Thyroid gland (tissue), 4 donors: ENCODE measurements around the gene SF1.

Source experiments
- POLR2A ChIP-seq, 2 donors: fragments of 450-650 bp; IDR thresholded peaks; one replicate each; pipeline ENCODE4 v1.6.1; 2017; ENCODE audit warnings: antibody characterized with exemption in 2 of 2, mild to moderate bottlenecking in 2 of 2, moderate library complexity in 1 of 2
- TF ChIP-seq, protein P1 (sequence below), 6 experiments: fragments of 200-600 bp in 3 of 6; fragments of 450-650 bp in 3 of 6; sonication (generic) in 3 of 6; IDR thresholded peaks; one replicate each; pipeline ENCODE4 v1.5.1; 2016 to 2019; ENCODE audit warnings: antibody characterized with exemption in 6 of 6, mild to moderate bottlenecking in 2 of 6, inconsistent platforms in 1 of 6, moderate library complexity in 1 of 6

DNA sequence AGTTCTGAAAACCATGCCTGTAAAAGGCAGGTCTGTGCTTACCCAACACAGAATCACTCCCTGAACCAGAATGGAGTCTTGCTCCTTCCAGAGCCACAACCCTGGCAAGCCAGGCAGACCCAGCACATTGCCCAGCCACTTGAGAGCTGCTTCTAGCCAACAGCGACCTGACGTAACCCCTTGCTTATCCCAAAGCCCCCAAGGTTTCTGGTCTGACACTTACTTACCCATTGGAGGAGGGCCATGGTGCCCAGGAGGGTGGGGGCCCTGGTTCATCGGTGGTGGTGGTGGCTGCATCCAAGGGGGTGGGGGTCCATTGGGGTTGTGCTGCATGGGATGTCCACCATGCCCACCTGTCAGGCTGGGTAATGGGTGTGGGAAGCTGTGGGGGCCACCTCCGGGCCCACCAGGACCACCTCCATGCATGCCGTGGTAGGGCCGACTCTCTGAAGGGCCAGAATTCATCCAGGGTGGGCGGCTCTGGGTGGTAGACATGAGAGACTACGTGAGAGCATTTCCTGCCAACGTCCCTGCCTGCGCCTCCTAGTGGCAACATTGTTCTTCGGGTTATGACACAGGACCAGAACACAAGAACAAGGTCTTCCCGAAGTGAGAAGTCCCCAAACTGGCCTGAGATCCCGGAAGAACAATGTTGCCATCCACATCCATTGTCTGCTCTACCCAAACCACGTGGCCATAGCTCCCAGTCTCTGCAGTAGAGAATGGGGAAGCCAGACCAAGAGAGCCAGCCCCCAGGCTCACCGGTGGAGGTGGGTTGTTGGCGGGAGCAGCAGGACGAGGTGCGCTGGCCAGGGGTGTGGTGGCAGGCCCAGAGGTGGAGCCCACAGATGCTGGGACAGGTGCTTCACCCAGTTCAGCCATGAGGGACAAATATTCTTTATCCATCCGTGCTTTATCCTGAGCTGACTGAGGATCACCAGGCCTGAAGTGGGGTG is 10.7 kb downstream of the SF1 start:
- TF ChIP-seq, protein P1, sequence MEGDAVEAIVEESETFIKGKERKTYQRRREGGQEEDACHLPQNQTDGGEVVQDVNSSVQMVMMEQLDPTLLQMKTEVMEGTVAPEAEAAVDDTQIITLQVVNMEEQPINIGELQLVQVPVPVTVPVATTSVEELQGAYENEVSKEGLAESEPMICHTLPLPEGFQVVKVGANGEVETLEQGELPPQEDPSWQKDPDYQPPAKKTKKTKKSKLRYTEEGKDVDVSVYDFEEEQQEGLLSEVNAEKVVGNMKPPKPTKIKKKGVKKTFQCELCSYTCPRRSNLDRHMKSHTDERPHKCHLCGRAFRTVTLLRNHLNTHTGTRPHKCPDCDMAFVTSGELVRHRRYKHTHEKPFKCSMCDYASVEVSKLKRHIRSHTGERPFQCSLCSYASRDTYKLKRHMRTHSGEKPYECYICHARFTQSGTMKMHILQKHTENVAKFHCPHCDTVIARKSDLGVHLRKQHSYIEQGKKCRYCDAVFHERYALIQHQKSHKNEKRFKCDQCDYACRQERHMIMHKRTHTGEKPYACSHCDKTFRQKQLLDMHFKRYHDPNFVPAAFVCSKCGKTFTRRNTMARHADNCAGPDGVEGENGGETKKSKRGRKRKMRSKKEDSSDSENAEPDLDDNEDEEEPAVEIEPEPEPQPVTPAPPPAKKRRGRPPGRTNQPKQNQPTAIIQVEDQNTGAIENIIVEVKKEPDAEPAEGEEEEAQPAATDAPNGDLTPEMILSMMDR (IDR thresholded peaks at IDR 0.05), result peak; percentile 23 to 78 (median 55)
- TF ChIP-seq POLR2A (IDR thresholded peaks at IDR 0.05), result no peak
